ENCODE results near the gene KCNJ15. TPM values are rescaled to one million over a fixed set of nuclear protein-coding genes. Genes with fewer than 3 reads are reported as not detected.

The KCNJ15 gene
- total and polyA plus RNA-seq, 2 donors (not counting 1 experiment from before 2014, with no cell fraction given): not detected

GRCh38 chr21:38322311-38322950 is 65.6 kb downstream of the KCNJ15 start:
- Histone ChIP-seq H4K20me1 (ENCODE audit: control insufficient read depth, insufficient read depth, low read length, poor library complexity, severe bottlenecking) (no peaks in the 10 kb centered on the region), H3K27me3 (replicated peaks in 1 of 4; ENCODE audit: control extremely low read depth in 1 of 4, control insufficient read depth in 3 of 4, insufficient read depth in 4 of 4, low read length in 3 of 4) (no peaks in the 10 kb centered on the region), H3K27ac (ENCODE audit: low read length in 2 of 2) (no peak overlapping the region), H2AFZ (ENCODE audit: insufficient read depth, low read depth, low read length, poor library complexity, severe bottlenecking) (no peak overlapping the region), H3K4me3 (ENCODE audit: control extremely low read depth in 1 of 5, extremely low read depth in 1 of 5, insufficient read depth in 1 of 5, low read depth in 2 of 5, low read length in 4 of 5) (no peak overlapping the region), H3K4me1 (ENCODE audit: control insufficient read depth in 2 of 2, insufficient read depth in 2 of 2, low read length in 2 of 2) (no peaks in the 10 kb centered on the region), H3K4me2 (replicated peaks; ENCODE audit: low read depth, low read length, poor library complexity, severe bottlenecking) (no peak overlapping the region), H3K9me3 (ENCODE audit: control extremely low read depth in 1 of 3, control insufficient read depth in 2 of 3, insufficient read depth in 1 of 3, low read length in 2 of 3) (no peaks in the 10 kb centered on the region), H3K9ac (ENCODE audit: low read length) (no peak overlapping the region), H3K36me3 (replicated peaks in 1 of 2; ENCODE audit: control extremely low read depth in 1 of 2, control insufficient read depth in 1 of 2, extremely low read depth in 1 of 2, insufficient read depth in 2 of 2, low read length in 1 of 2) (no peaks in the 10 kb centered on the region), H3K79me2 (ENCODE audit: control insufficient read depth, insufficient read depth, low read length) (no peaks in the 10 kb centered on the region)
- ATAC-seq (ENCODE audit: low read depth) (no peak), DNase-seq (no peak)
- no peak overlapping the region for H3K27ac Mint-ChIP-seq
- H3K4me3 Mint-ChIP-seq: no peak overlapping the region
- ChIA-PET CTCF (no interaction called here), POLR2A (no interaction called here)
- no peaks in the 10 kb centered on the region for H3K9me3 Mint-ChIP-seq (ENCODE audit: insufficient read depth)
- no peaks in the 10 kb centered on the region for H3K4me1 Mint-ChIP-seq
- WGBS (ENCODE audit: insufficient coverage): 98% methylated on average over 6 of the region's 8 CpGs
- intact Hi-C loops (cut with micrococcal nuclease): no loop called here
- TF ChIP-seq EZH2 (IDR thresholded peaks at IDR 0.05; ENCODE audit: borderline replicate concordance, insufficient read depth, low read depth, low read length, poor library complexity, severe bottlenecking): no peak
- no peak for TF ChIP-seq CTCF (IDR thresholded peaks at IDR 0.05)
- H3K27me3 Mint-ChIP-seq: no peaks in the 10 kb centered on the region

- DNase-seq: no peak
- POLR2A ChIA-PET: no interaction called here
Measured at GRCh38 chr21:38323721-38324531, 67.1 kb downstream of the KCNJ15 start.

More at GRCh38 chr21:38323721-38324531, 67.1 kb downstream of the KCNJ15 start:
- intact Hi-C loops (cut with micrococcal nuclease): no loop called here
- Histone ChIP-seq H3K36me3 (replicated peaks in 1 of 2; ENCODE audit: control extremely low read depth in 1 of 2, control insufficient read depth in 1 of 2, extremely low read depth in 1 of 2, insufficient read depth in 2 of 2, low read length in 1 of 2) (no peaks in the 10 kb centered on the region), H3K9me3 (ENCODE audit: control extremely low read depth in 1 of 3, control insufficient read depth in 2 of 3, insufficient read depth in 1 of 3, low read length in 2 of 3) (no peaks in the 10 kb centered on the region), H3K27ac (ENCODE audit: low read length in 2 of 2) (no peak overlapping the region), H3K27me3 (replicated peaks in 1 of 4; ENCODE audit: control extremely low read depth in 1 of 4, control insufficient read depth in 3 of 4, insufficient read depth in 4 of 4, low read length in 3 of 4) (no peaks in the 10 kb centered on the region), H3K4me2 (replicated peaks; ENCODE audit: low read depth, low read length, poor library complexity, severe bottlenecking) (no peak overlapping the region), H3K79me2 (ENCODE audit: control insufficient read depth, insufficient read depth, low read length) (no peaks in the 10 kb centered on the region), H3K4me3 (ENCODE audit: control extremely low read depth in 1 of 5, extremely low read depth in 1 of 5, insufficient read depth in 1 of 5, low read depth in 2 of 5, low read length in 4 of 5) (no peak overlapping the region), H3K4me1 (ENCODE audit: control insufficient read depth in 2 of 2, insufficient read depth in 2 of 2, low read length in 2 of 2) (no peaks in the 10 kb centered on the region), H3K9ac (ENCODE audit: low read length) (no peak overlapping the region), H2AFZ (ENCODE audit: insufficient read depth, low read depth, low read length, poor library complexity, severe bottlenecking) (no peak overlapping the region), H4K20me1 (ENCODE audit: control insufficient read depth, insufficient read depth, low read length, poor library complexity, severe bottlenecking) (no peaks in the 10 kb centered on the region)
- no peak for ATAC-seq (ENCODE audit: low read depth)
- no peaks in the 10 kb centered on the region for H3K9me3 Mint-ChIP-seq (ENCODE audit: insufficient read depth)
- H3K27ac Mint-ChIP-seq: no peak overlapping the region
- no peaks in the 10 kb centered on the region for H3K27me3 Mint-ChIP-seq
- CTCF ChIA-PET: no interaction called here
- H3K4me1 Mint-ChIP-seq: no peaks in the 10 kb centered on the region
- no peak overlapping the region for H3K4me3 Mint-ChIP-seq
- 70% methylated on average over 4 of the region's 5 CpGs for WGBS (ENCODE audit: insufficient coverage)
- TF ChIP-seq CTCF (IDR thresholded peaks at IDR 0.05) (no peak), EZH2 (IDR thresholded peaks at IDR 0.05; ENCODE audit: borderline replicate concordance, insufficient read depth, low read depth, low read length, poor library complexity, severe bottlenecking) (no peak)

Measured in B cell (primary cell).